Inferior parietal cortex (tissue), 1 donor: ENCODE data around the gene WDR93.

ENCODE experiments used
- DNase-seq: peaks from one replicate; pipeline ENCODE4 v3.0.0-alpha.2; 2016; ENCODE audit errors: extremely low spot score

WDR93 gene

GRCh38 chr15:89662893-89663626, 27.6 kb upstream of the WDR93 start:
- no peak for DNase-seq

- no peak for DNase-seq
These were observed 25.9 kb upstream of the WDR93 start for GRCh38 chr15:89664441-89665350.

GRCh38 chr15:89665449-89666181, 25.0 kb upstream of the WDR93 start:
- DNase-seq: no peak

GRCh38 chr15:89666184-89666857, 24.3 kb upstream of the WDR93 start:
- DNase-seq: no peak

- no peak for DNase-seq
These were observed 23.5 kb upstream of the WDR93 start for GRCh38 chr15:89666858-89667705.

- no peak for DNase-seq
These were observed 23.0 kb upstream of the WDR93 start for GRCh38 chr15:89667706-89667960.

GRCh38 chr15:89668171-89668570, 22.4 kb upstream of the WDR93 start:
- DNase-seq: no peak

GRCh38 chr15:89669309-89669865, 21.2 kb upstream of the WDR93 start:
- no peak for DNase-seq

- DNase-seq: no peak
These were observed 20.7 kb upstream of the WDR93 start for GRCh38 chr15:89669941-89670340.

- DNase-seq: no peak
These were observed 19.5 kb upstream of the WDR93 start for GRCh38 chr15:89670971-89671560.

- DNase-seq: no peak
These were observed 18.9 kb upstream of the WDR93 start for GRCh38 chr15:89671687-89672086.

- no peak for DNase-seq
These were observed 18.1 kb upstream of the WDR93 start for GRCh38 chr15:89672221-89673164.

GRCh38 chr15:89673165-89673512, 17.5 kb upstream of the WDR93 start:
- no peak for DNase-seq

- no peak for DNase-seq
These were observed 16.1 kb upstream of the WDR93 start for GRCh38 chr15:89674526-89674925.

GRCh38 chr15:89675606-89676005, 15.0 kb upstream of the WDR93 start:
- DNase-seq: no peak

GRCh38 chr15:89677381-89677780, 13.2 kb upstream of the WDR93 start:
- DNase-seq: no peak

- DNase-seq: no peak
These were observed 11.4 kb upstream of the WDR93 start, which contains the start of gene PLIN1 for GRCh38 chr15:89679212-89679611. PLIN1 (minus strand) TSS chr15:89679367; CDS start chr15:89677489, 1,878 bp downstream.

GRCh38 chr15:89680282-89680873, 10.2 kb upstream of the WDR93 start:
- DNase-seq: no peak

GRCh38 chr15:89681146-89681545, 9.5 kb upstream of the WDR93 start:
- DNase-seq: no peak
